NCI-H2196 treated with DMSO at 0.1 percent for 48 hours (cell line): ENCODE data around the gene TBXAS1.

ENCODE experiments used
- DNase-seq: peaks from one replicate; lab custom pipeline; 2025; ENCODE audit not compliant: unreplicated experiment; lab: John Stamatoyannopoulos, UW

The TBXAS1 gene

DNA sequence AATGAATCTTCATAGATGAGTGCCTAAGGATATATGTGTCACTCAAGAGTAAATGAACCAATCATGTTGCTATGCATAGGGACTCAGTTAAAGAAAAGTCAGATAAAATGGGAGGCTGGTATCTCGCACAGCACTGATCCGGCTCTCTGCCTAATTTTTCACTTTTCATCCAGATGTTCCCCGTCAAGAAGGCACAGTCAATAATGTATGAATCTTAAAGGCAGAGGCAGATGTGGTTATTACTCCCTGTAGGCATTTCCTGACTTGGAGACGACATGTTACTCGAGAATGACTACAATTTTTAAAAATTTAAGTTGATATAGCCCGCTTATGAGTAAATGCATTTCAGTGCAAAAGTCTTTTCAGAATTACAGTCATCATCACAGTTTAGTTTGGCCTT, 113.6 kb downstream of the TBXAS1 start:
- no peak for DNase-seq

DNA sequence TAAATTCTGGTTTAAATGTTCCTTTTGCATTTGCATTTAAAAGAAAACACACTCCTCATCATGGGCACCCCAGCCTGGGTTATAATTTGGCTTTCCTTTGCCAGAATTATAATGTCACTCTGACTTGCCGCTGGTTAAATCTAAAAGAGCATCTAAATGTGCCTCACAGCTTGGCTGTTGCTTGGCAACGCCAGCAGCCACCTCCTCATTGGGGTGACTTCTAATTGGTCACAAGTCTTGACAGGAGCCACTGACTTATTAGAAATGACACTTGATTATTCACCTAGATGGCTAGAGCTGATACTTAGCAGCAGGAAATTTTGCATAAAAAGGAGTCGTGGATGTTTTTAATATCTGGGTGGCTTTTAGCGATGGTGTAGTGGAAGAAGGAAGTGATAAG, 114.3 kb downstream of the TBXAS1 start:
- DNase-seq = no peak

DNA sequence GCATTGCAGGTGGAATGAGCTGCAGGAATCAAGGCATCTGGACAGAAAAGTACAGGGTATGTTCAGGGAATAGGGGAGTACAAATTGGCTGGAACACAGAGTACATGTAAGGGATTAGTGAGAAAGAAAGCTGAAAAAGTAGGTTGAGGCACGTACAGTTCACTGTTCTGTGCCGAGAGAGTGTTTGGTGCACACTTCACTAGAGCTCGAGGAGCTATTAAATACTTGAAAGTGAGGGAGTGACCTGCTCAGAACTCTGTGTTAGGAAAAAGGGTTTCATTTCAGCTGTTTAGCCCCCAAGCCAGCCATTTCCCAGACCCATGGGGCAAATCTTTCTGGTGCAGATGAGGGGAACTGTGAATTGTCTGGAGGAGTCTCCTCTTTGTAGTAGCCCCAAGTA, 115.2 kb downstream of the TBXAS1 start:
- no peak for DNase-seq

DNA sequence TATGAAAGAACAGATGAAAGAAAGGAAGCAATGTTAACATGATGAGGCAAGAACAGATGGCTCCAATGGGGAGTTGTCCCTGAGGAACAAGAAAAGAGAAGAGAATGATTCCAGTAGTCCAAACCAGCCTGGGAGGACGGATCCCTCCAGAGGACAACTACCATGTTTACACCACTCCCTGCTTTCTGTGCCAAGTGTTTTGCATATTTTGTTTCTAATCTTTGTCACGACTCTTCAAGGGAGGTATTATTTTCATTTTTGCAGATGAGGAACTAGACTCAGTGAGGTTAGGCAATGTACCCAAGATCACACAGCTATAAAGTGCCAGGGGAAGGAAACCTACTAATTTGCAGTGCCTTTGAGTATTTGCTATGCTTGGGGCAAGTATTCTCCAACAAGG, 117.5 kb downstream of the TBXAS1 start:
- no peak for DNase-seq

DNA sequence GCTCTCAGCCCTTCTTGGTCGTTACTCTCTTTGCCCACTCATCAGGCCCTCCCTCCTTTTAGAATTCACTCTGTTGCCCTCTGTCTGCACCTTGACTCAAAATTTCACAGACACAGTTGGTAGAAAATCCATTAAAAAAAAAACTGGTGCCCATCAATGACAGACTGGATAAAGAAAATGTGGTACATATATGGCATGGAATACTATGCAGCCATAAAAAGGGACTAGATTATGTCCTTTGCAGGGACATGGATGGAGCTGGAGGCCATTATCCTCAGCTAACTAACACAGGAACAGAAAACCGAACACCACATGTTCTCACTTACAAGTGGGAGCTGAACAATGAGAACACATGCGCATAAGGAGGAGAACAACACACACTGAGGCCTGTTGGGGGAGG, 118.0 kb downstream of the TBXAS1 start:
- no peak for DNase-seq

DNA sequence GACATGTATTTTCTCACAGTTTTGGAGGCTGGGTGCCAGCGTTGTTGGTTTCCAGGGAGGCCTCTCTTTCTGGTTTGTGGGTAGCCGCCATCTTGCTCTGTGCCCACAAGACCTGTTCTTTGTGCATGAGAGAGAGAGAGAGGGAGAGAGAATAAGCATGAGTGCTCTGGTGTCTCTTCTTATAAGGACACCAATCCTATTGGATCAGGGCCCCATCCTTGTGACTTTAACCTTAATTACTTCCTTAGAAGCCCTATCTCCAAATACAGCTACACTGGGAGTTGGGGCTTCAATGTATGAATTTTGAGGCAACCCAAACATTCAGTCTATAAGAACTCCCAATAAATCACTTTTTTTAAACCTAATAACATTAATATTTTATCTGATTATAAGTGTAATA, 119.1 kb downstream of the TBXAS1 start:
- DNase-seq = no peak

DNA sequence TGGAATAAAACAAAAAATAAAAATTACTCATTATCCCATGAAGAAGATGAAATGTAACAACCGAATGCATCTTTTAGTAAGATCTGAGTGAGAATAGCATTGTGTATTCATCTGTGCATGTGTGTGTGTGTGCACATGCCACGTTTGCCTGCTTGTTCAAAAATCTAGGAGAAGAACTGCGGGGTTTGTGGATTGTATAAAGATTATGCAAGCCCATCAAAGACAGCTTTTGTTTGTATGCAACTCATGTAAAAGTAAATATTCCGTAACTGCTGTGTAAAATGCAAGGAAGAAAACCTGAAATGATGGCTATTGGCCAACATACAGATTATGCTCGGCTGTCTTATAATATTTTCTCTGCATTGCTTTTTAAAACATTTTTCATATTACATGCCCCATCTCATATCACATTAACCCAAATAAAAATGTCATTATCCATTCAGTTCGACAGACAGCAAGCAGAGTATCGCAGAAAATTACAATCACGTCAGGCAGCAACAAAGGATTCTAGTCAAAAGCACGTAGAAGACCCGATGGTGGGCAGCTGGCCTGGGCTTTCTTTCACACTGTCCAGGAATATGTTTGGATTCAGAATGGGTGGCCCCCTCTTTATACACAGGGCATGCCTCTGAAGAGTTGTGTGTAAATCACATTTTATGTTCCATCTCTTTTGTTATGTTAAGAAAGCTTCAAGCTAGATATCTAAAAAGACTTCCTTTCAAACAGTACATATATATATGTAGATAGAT, 119.7 kb downstream of the TBXAS1 start:
- DNase-seq = no peak

DNA sequence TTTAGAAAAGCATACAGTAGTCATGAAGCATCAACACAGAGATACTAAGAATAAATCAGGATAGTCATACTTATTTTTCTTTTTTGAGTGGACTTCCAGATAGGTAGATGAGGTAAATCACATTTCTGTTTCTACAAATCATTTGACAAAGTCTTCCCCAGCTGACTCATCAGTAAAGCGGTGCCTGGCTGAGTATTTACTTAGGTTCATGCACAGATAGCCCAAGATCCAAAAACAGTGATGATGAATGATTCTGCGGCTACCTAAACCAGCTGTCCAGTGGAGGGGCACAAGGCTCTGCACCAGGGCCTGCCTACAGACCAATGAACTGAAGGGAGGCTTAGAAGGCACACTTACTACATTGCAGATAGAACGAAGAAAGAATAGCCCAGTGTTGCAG, 120.6 kb downstream of the TBXAS1 start:
- DNase-seq = no peak

DNA sequence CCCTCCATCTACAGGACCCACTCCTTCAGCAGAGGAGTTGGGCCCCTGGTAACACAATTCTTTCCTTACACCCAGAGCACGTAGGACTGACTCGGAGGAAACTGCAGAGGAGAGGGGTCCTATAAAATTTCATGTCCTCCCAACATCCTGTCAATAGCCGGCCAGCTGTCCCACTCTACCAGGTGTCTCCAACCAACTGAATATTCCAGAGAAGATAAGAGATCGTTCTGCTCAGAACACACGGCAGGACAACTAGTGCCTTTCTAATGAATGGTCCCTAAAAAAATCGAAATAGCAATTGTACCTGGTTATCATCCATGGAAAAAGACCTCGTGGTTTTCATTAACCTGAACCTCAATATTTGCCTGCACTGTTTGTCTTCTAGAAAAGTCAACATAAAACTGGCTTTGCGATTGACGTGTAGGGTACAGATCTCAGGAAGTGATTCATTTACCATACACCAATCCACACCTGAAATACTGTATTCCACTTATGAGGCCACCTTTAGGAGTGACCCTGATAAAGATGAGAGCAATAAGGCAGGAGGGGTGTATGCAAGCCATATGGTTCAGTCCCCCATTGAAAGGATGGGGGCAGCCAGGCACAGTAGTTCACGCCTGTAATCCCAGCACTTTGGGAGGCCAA, 121.9 kb downstream of the TBXAS1 start:
- DNase-seq = no peak

DNA sequence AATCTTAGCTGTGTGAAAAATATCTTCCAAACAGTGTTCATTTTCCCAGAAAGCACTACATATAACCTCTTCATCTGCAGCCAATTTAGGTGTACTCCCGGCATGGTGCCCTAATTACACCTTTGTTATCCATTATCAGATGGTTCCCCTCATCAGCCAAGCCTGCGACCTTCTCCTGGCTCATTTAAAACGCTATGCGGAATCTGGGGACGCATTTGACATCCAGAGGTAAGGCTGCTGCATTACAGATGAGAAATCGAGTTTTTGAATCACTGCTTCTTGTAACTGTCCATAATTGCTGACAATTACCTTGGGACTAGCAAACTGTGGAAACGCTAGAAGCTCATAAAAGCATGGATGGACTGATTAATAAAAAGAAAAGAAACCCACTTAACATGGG, 124.2 kb downstream of the TBXAS1 start:
- no peak for DNase-seq

DNA sequence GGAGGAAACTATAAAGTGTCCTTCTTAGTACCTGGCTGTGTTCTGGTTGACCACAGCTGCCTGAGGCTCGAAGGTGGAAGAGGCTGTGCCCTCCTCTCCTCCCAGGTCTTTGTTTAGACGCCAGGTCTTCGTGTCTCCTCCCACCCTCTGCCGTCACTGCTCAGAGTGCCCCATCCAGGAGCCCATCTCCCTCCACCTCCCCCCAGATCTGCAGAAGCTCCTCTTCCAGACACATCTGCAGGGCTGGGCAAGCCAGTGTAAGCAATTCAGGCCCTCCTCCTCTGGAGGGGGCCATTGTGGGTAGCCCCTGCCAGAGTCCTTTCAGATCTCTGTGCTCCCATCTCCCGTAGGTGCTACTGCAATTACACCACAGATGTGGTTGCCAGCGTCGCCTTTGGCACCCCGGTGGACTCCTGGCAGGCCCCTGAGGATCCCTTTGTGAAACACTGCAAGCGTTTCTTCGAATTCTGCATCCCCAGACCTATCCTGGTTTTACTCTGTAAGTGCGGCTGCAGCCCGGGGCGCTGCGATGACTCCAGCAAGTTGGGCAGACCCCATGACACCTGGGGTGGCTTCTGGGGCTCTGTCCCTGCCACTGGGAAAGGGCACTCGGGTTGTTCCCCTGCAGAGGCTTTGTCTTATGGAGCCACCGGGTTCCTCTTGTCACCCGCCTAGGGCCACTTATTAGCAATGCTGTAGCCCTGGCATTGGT, 126.2 kb downstream of the TBXAS1 start:
- DNase-seq = no peak

DNA sequence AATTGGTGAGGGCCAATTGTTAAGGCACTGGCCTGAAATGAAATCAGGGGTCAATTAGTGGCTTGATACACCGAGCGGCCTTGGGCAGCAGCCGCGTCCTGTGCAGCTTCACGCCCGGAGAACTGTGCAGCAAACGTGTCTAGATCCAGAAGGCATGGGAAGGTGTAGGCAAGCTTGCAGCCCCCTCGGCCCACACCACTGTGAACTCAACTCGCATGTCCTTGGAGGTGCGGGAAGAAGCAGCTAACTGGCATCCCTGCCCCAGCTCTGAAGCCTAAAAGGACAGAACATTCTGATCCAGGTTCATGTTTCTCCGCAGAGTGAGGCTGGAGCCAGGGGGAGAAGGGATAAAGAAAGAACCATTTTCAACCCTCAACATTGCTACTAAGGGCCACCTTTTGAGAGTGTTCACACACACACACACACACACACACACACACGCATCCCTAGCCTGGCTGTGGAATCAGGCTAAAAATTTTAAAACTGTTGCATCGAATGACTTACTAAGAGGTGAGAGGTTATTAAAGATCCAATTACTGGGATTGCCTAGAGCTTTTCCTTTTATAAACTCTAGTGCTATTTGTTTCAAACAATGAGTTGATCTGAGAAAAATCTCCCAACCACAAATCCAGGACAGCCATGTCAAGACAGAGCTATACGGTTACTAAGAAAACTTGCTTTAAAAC, 129.7 kb downstream of the TBXAS1 start:
- no peak for DNase-seq

DNA sequence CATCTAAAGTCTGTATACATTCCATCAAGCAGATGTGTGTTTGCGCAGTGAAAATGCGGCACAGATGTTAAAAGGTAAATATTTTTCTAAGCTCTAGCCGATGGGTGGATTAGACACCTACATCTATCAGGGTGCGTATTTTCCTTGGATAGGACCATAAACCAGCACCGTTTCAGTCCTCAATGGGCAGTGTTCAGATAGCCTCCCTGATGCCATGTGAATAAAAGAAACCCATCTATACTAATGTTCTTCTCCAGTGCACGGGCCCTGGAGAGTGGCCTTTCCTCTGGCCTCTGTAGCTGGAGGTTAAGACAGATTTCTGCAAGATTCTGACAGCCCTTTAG, 130.2 kb downstream of the TBXAS1 start:
- no peak for DNase-seq

DNA sequence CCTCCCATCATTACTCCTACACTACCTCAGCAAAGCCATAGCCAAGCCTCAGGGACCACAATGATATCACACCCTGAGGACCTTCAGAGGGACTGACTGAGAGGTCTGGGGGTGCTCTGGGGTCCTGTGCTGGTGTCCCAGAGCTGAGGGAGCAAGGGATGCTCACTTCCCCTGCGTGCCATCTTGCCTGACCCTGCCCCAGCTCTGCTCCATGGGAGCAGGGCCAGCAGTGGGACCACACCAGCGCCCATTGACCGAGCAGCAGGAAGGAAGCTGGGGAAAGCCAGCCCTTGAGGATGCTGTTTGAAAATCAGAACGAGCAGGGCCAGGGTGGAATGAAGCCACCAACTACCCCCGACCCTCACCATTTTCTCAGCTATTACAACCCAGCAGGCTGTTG, 130.7 kb downstream of the TBXAS1 start:
- DNase-seq = no peak

DNA sequence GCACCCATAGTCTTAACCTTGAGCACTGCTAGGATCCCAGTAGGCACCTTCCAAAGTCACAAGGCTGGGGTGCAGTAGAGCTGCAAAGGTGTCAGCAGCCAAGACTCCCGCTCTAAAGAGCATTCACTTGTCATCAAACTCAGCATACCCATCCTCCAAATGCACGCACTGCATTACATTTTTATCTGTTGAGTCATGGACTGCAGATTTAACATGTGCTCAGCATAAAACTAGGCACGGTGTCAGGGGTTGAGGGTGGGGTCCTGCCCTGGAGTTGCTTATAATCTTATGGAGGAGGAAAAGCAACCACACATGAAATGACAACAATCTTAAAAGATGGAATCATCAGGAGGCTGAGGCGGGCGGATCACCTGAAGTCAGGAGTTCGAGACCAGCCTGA, 131.1 kb downstream of the TBXAS1 start:
- no peak for DNase-seq

DNA sequence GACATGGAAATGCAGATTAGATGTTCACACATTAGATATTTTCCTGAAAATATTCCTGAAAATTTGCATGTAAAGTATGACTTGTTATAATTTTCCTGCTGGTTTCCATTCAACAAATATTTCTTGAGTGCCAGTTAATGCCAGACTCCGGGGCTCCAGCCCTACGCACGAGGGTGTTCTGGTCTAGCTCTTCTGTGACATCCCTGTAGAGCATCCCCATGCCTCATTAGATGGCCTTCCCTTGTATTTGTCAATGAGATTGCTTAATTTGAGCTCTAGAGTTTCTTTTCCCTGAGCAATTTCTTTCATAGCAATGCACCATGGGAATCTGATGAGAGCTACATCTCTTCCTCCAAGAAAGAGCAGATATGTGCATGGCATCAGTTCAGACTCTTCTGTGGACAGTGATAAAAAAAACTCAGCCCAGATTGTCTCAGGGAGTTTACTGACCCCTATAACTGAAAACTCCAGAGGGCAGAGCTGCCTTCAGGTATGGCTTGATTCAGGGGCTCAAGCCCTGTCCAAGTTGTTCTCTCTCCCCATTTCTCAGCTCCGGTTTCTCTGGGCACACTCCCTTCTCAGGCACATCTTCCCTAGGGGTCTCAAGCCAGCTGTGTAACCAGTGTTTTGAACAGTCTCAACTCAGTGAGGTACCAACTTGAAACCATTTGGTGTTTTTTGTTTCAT, 137.0 kb downstream of the TBXAS1 start:
- no peak for DNase-seq

DNA sequence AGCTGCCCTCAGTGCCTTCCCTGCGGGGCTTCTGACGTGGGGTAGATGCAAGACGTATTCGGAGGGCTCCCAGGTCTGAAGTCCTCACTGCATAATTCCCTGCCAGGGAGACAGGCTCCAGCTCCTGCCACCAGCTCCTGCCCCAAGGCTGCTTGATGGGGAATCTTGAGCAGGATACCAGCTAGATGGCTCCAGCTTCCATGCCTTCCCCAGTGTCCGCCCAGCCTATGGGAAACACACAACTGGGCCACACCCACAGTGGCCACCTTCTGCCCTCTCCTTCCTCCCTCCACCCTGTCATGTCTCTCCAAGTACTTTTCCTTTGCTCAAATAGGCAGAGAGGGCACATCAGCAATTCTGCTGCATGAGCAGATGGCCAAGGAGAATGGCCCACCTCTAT, 137.9 kb downstream of the TBXAS1 start:
- DNase-seq = no peak

DNA sequence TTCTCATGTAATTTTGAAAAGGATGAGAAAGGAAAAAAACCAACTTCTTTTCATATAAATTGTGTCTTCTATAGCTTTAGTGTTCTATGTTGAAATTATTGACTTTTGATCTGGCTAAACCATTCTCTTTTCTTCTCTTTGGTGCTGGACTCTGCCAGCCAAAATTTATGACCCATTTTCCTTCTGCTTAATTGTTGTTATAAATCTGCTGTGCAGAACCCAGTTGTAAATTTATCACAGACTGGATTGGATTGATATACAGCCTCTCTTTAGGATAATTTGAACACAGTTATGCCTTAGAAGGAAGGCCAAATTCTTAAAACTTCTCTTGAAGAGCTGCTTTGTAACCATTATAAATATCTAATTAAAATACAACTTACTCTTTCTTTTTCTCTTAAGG, 139.9 kb downstream of the TBXAS1 start:
- DNase-seq = no peak

DNA sequence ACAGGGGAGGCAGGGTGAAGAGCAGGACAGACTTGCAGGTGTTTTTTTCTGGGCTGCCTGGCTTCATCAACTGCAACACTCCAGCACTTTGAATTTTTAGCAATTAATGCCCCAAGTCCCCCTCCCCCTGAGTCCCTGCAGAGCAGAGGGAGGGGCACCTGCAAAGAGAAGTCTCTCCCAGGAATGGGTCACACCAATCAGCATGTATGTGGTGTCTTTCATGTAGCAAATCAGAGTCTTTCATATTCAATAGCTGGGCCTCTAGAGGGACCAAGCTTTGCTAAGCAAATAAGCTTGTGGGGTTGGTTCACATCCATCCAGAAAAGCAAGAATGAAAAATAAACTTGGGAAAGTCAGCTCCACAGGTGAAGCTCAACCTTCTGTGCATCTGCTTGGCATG, 143.0 kb downstream of the TBXAS1 start:
- no peak for DNase-seq

DNA sequence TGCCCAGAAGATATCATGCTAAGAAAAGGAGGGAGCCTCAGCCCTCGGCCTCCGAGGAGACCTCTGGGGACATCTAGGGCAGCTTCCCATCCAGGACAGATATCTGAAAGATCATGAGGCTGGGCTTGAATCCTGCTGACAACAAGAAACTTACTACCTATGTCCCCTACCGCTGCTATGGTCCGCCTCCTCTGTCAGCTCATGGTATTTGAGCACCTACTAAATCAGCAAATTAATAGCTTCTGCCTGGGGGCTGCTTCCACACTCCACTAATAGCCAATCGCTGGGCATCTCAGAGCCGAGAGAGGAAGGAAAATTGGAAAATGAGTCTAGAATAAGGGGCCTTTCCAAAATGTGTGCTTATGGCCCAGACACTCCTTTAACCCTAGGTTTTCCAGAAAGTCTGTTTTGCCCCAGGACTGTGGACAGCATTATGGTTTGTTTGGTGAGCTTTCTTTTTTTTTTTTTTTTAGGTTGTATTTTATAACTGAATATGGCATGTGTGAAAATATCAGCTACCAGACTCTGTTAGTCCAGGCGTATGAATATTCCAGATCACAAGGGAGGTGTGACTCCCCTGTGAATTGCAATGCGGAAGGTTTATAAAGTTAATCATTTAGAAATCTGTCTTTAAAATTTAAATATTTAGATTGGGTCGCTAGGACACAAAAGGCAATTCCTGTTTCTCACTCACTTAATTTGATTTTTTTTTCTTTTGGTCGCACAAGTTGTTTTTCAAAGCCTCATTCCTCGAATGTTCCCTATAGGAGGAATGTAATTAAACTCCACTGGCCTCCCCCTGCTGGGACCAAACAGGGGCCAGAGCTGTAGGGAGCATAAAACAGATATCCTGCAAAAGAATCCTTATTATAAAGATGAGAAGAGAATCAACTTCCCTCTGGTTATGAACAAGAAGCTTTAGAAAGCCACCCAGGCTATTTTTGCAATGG, 144.3 kb downstream of the TBXAS1 start:
- no peak for DNase-seq
